BE2C (cell line): ENCODE data around the gene GRAMD1C.

Experiments used
- DNase-seq: peaks from one replicate; pipeline ENCODE4 v3.0.0-alpha.2; 2020
- H3K27me3 ChIP-seq: fragments of 250-450 bp; sonication (Bioruptor Pico); 2 replicates; pipeline ENCODE4 v1.5.1; 2020; ENCODE audit warnings: mild to moderate bottlenecking
- H3K36me3 ChIP-seq: fragments of 250-450 bp; sonication (Bioruptor Pico); 2 replicates; pipeline ENCODE4 v1.5.1; 2020; ENCODE audit warnings: mild to moderate bottlenecking
- H3K4me1 ChIP-seq: fragments of 250-450 bp; sonication (Bioruptor Pico); 2 replicates; pipeline ENCODE4 v1.5.1; 2020
- H3K4me3 ChIP-seq: 2 replicates; pipeline ENCODE4 v1.5.1; 2011; ENCODE audit warnings: low read depth, low read length
- H3K9me3 ChIP-seq: fragments of 250-450 bp; sonication (Bioruptor Pico); 2 replicates; pipeline ENCODE4 v1.5.1; 2020
- CTCF ChIP-seq: IDR thresholded peaks from 2 replicates; pipeline ENCODE4 v1.5.1; 2012; ENCODE audit warnings: mild to moderate bottlenecking, low read depth, low read length

The GRAMD1C gene

DNA sequence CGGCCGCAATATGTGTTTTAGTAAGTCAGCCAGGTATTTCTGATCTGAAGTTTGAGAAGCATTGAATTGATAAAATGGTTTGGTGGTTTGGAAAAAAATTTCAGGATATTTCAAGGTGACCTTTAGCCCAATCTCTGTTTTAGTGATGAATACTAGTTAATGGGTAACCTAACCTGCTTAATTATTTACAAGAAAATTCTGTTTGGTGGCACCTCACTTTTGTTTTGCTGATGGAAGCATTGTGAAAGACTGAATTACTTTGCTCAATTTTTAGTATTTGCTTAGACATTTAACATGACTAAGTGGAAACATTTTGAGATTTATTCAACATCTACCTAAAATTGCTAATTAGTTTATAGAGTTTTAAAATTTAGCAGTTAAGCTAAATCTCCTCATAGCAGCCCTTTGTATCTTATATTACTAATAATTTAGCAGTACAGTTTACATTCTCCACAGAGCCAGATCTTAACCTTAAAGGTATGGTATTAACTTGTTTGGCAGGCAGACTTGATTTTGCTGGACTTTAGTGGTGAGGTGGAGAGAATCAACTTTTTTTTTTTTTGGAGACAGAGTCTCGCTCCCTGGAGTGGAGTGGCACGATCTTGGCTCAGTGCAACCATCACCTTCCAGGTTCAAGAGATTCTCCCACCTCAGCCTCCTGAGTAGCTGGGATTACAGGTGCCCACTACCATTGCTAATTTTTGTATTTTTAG lies 35.4 kb downstream of the GRAMD1C start:
- DNase-seq: no peak
- Histone ChIP-seq H3K27me3 (no peaks in the 10 kb centered on the region), H3K36me3 (no peaks in the 10 kb centered on the region), H3K9me3 (no peaks in the 10 kb centered on the region), H3K4me3 (no peak overlapping the region), H3K4me1 (no peaks in the 10 kb centered on the region)
- no peak for TF ChIP-seq CTCF

GRCh38 chr3:113878403-113878802 lies 39.8 kb downstream of the GRAMD1C start:
- no peak for DNase-seq
- H3K36me3 ChIP-seq: no peaks in the 10 kb centered on the region
- no peak overlapping the region for H3K4me3 ChIP-seq
- H3K9me3 ChIP-seq: no peaks in the 10 kb centered on the region
- H3K27me3 ChIP-seq: peaks cover 3% of the 10 kb centered on the region; the same call in 1 of the 2 replicates
- H3K4me1 ChIP-seq: no peaks in the 10 kb centered on the region
- no peak for TF ChIP-seq CTCF

- H3K4me1 ChIP-seq: no peaks in the 10 kb centered on the region
- no peak overlapping the region for H3K4me3 ChIP-seq
- no peak for TF ChIP-seq CTCF
- no peaks in the 10 kb centered on the region for H3K36me3 ChIP-seq
- H3K27me3 ChIP-seq: peaks cover 11% of the 10 kb centered on the region
- H3K9me3 ChIP-seq: no peaks in the 10 kb centered on the region
- no peak for DNase-seq
Measured at GRCh38 chr3:113885050-113885449, 46.5 kb downstream of the GRAMD1C start.

DNA sequence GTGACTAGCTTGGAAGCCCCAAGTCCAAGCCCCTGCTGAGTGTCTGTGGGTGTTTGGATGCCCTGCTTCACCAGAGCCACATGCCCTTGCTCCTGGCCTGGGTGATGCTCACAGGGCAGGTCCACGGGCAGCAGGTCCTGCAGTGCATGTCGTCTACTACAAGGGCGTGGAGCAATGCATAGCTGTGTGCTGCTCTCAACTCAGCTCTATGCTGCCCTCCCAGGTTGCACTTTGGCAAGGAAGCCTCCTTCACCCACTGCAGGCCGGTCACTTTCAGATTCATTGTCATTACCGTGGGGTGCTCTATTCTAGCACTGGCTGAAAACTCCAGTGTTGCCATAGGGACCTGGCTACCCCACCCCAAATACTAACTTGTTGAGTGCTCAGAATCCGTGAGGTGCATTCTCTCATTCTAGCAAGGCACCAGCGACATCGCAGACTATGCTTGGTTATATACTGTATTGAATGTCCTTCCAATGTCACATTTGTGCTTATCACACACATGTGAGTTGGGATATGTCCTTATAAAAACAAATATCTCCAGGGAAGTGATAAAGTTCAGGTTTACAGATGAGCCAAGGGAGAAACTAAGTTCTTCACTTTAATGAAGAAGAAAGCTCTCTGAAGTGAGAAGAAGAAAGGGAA lies 51.8 kb downstream of the GRAMD1C start:
- Histone ChIP-seq H3K4me1 (no peaks in the 10 kb centered on the region), H3K9me3 (no peaks in the 10 kb centered on the region), H3K4me3 (no peak overlapping the region), H3K27me3 (peaks cover 13% of the 10 kb centered on the region), H3K36me3 (no peaks in the 10 kb centered on the region)
- DNase-seq: peak; percentile 14
- TF ChIP-seq CTCF: peak; percentile 23; the same call in 1 of the 2 replicates

DNA sequence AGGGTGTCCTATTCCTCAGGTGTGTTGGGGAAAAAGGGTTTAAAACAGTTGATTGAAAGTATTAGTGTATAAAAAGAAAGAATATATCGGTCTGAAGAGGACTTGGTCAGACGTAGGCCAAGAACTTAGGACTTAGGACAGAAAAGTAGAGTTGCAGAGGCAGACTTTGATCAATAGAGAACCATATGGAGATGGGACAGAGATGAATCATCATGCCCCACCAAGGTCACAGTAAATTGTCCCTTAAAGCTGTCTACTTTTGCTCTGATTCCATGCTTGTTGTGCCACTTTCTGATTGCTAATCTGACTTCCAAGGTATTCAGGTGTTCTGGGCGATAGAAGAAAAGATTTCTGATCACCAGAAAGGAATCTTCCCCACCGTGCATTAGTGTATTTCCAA lies 56.3 kb downstream of the GRAMD1C start:
- no peaks in the 10 kb centered on the region for H3K9me3 ChIP-seq
- no peak for TF ChIP-seq CTCF
- H3K4me1 ChIP-seq: no peaks in the 10 kb centered on the region
- no peaks in the 10 kb centered on the region for H3K36me3 ChIP-seq
- H3K27me3 ChIP-seq: peaks cover 14% of the 10 kb centered on the region
- no peak for DNase-seq
- H3K4me3 ChIP-seq: no peak overlapping the region

- TF ChIP-seq CTCF: no peak
- no peaks in the 10 kb centered on the region for H3K4me1 ChIP-seq
- H3K9me3 ChIP-seq: no peaks in the 10 kb centered on the region
- peaks cover 14% of the 10 kb centered on the region for H3K27me3 ChIP-seq
- no peak overlapping the region for H3K4me3 ChIP-seq
- no peaks in the 10 kb centered on the region for H3K36me3 ChIP-seq
- DNase-seq: no peak
Measured at GRCh38 chr3:113895964-113896363, 57.4 kb downstream of the GRAMD1C start.
